Left cardiac atrium (tissue), 4 donors: ENCODE data around the gene CD38. TPM values are rescaled to one million over a fixed set of nuclear protein-coding genes. Genes with fewer than 3 reads are reported as not detected.
"Not testable (repeated sequence)": the region's sequence is repeated elsewhere in the genome, so short reads cannot be mapped to it uniquely, and the experiment has no call there.

Source experiments
- ATAC-seq, 2 donors: fragments of 200-7000 bp; cut with Tn5 transposase; one replicate each; pipeline ENCODE4 v1.9.1; 2020; ENCODE audit warnings: mild to moderate bottlenecking in 2 of 2, moderate library complexity in 2 of 2
- DNase-seq: peaks from one replicate; pipeline ENCODE4 v3.0.0-alpha.2; 2020
- intact Hi-C, 2 donors: fragments of 100-400 bp; cut with DNase I; formaldehyde crosslinking; loops; one replicate each; pipeline versions ENCODE4 v1.14.1 to v1.15.1; 2022 to 2023
- long read RNA-seq: library from polyadenylated mRNA; unstranded; transcript quantifications from one replicate; pipeline ENCODE4 v2.0.0, GENCODE V29; 2021
- total RNA-seq, 2 donors: library from RNA; stranded (reverse); fragmentation: NEBNext Ultra II Directional; extraction: Animal tissue kit (Norgen Biotek cat#: 25700); gene quantifications; one replicate each; pipeline ENCODE4 v1.2.1, GENCODE V29; 2021
- donor health status: DM: no; HTN: yes; CAD: no.
- donor health status: DM: no; HTN: yes; CAD: no; lungs with severe emphysema.
- donor health status: DM: yes; HTN: yes; CAD: no.
- donor health status: Dilated cardiomyopathy.

The CD38 gene
- 1 to 10 TPM; 5.7 to 6.9 TPM for total RNA-seq
- long read RNA-seq, full-length matches to known transcripts: 1 of 2 reads
- long read RNA-seq, partial matches to known transcripts: 0 of 2 reads
- long read RNA-seq, other reads (novel, unspliced or antisense): 1 of 2 reads

DNA sequence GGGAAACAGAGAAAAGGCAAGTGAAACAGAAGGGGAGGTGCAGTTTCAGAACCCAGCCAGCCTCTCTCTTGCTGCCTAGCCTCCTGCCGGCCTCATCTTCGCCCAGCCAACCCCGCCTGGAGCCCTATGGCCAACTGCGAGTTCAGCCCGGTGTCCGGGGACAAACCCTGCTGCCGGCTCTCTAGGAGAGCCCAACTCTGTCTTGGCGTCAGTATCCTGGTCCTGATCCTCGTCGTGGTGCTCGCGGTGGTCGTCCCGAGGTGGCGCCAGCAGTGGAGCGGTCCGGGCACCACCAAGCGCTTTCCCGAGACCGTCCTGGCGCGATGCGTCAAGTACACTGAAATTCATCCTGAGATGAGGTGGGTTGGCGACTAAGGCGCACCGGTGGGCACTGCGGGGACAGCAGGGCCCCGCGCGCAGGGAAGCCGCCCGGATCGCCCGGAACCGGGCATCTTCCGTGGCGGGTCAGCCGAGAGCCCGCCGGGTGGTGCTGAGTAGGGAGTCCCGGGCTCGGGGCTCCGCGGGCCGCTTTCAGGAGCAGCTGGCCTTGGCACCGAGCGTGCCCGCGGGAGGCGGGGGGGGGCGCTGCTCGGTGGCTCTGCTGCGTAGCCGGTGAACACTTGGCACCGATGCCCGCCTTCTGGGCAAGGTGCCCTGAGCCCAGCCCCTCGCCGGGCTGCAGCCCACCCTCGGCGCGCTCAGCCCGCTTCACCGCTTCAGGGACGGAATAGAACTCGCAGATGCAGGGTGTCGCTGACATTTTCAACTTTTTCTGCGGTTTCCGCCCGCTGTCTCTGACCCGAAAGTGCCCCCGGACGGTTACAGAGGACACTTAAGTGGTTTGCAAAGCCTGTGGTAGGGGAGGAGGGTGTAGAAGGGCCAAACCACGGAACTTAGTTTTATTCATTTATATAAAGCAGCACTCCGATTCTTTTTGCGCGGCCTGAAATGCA lies at the start of gene CD38:
Gene CD38, plus strand, starts transcription at position 40 of the 953 bp plus-strand sequence. Its CDS starts 87 bp downstream, at position 127.
- intact Hi-C loops: no loop called here
- DNase-seq: peak; percentile 49

GRCh38 chr4:15729910-15730533 lies 48.1 kb upstream of the CD38 start:
- DNase-seq (no peak), ATAC-seq (peak; percentile 21 to 44)
- intact Hi-C loops: loop anchor here in 1 of 2 donors (5.0 kb wide), 1 partner anchor 227 kb away; no protein-coding TSS in a partner anchor

More for the DNA sequence above, at the start of gene CD38:
- peak; percentile 74 to 79 for ATAC-seq

DNA sequence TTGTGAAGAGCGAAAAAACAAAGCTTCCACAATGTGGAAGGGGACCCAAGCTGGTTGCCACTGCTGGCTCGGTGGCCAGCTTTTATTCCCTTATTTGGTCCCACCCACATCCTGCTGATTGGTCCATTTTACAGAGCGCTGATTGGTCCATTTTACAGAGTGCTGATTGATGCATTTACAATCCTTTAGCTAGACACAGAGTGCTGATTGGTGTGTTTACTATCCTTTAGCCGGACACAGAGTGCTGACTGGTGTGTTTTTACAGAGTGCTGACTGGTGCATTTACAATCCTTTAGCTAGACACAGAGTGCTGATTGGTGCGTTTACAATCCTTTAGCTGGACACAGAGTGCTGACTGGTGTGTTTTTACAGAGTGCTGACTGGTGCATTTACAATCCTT lies 45.1 kb upstream of the CD38 start:
- intact Hi-C loops: loop anchor here in 1 of 2 donors (5.0 kb wide), 1 partner anchor 224 kb away; no protein-coding TSS in a partner anchor
- DNase-seq, ATAC-seq: not testable (repeated sequence)

DNA sequence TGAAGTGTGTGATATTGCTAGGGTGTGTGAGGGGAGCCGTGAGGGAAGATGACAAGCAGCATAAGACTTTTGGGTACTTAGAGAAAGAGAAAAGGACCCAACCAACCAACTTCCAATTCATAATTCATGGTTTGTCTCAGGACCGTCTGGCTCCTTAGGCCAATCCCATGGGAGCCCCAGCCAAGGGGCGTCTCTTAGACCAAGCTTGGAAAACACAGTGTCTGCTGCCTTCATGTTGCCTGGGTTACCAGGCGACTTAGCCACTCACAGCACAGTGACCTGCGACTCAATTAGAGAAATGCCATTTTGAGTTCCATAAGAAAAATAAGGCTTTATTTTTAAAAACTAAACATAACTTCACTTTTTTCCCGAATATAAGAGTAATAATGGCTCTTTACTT lies 42.6 kb upstream of the CD38 start:
- intact Hi-C loops: no loop called here

DNA sequence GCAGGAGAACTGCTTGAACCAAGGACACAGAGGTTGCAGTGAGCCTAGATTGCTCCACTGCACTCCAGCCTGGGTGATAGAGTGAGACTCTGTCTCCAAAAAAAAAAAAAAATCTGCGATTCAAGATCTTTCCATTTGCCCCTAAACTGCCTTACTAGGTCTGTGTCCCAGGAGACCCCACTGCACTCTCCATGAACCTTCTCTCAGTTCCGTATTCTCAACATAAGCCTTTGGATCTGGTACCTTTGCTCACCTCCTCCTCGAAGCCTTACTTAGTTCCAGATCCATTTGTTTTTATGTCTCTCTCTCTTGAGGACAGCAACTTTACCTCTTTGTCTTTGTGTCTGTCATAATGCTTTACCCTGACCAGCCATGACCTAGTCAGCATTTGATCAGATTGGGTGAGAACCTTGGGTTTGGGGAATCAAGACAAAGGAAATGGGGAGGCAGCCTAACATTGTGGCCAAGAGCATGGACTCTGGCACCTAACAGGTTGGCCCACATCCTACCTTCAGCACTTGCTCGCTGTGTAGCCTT lies 41.5 kb upstream of the CD38 start:
- ATAC-seq: no peak
- intact Hi-C loops: no loop called here
- no peak for DNase-seq

More for the DNA sequence above, 42.6 kb upstream of the CD38 start:
- ATAC-seq (peak in 1 of 2 donors; percentile 50), DNase-seq (no peak)

- intact Hi-C loops: no loop called here
- ATAC-seq (no peak), DNase-seq (no peak)
Measured at GRCh38 chr4:15737255-15737654, 40.9 kb upstream of the CD38 start.

- DNase-seq (no peak), ATAC-seq (no peak)
- intact Hi-C loops: no loop called here
Measured at GRCh38 chr4:15738877-15739276, 39.3 kb upstream of the CD38 start.

- intact Hi-C loops: no loop called here
- ATAC-seq (no peak), DNase-seq (no peak)
Measured at GRCh38 chr4:15740764-15741404, 37.2 kb upstream of the CD38 start.

- no peak for ATAC-seq
- intact Hi-C loops: no loop called here
Measured at GRCh38 chr4:15742083-15742582, 36.0 kb upstream of the CD38 start.

GRCh38 chr4:15742637-15743036 lies 35.5 kb upstream of the CD38 start:
- intact Hi-C loops: no loop called here

More at GRCh38 chr4:15742083-15742582, 36.0 kb upstream of the CD38 start:
- no peak for DNase-seq

GRCh38 chr4:15744016-15744545 lies 34.0 kb upstream of the CD38 start:
- intact Hi-C loops: no loop called here
- DNase-seq: no peak
- ATAC-seq: no peak

More at GRCh38 chr4:15742637-15743036, 35.5 kb upstream of the CD38 start:
- DNase-seq (no peak), ATAC-seq (no peak)

DNA sequence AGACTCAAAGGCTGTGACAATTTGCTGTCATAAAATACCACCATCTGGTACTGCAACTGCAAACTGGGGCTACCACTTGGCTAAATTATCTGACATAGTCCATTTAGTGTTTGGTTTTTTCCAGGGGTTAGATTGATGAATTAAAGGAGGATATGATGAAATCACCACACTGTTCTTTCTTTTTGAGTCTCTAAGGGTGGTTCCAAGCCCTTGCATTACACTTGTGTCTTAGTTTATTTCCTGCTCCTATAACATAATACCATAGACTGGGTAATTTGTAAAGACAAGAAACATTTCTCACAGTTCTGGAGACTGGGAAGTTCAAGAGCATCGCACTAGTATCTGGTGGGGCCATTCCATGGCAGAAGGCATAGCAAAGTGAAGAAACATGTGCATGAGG lies 32.0 kb upstream of the CD38 start:
- DNase-seq (no peak), ATAC-seq (no peak)
- intact Hi-C loops: no loop called here

GRCh38 chr4:15749001-15749400 lies 29.1 kb upstream of the CD38 start:
- intact Hi-C loops: no loop called here
- no peak for ATAC-seq

DNA sequence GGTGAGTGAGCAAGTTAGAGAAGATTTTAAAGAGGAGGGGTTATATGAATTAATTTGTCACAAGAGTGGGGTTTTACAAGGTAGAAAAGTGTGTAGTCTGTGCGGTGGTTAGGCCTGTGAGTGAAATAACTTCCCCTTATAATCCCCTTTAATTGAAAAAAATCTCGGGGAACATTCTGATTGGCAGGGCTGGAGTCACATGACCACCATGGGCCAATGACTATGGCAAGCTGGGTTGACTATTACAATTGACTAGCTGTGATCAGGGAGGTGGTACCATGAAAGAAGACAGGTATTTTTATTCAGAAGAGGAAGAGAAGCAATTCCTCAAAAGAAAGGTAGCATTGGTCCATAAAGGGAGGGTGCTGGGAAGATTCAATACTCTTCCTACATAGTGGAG lies 27.0 kb upstream of the CD38 start:
- intact Hi-C loops: no loop called here
- ATAC-seq: no peak
- no peak for DNase-seq

More at GRCh38 chr4:15749001-15749400, 29.1 kb upstream of the CD38 start:
- DNase-seq: no peak

DNA sequence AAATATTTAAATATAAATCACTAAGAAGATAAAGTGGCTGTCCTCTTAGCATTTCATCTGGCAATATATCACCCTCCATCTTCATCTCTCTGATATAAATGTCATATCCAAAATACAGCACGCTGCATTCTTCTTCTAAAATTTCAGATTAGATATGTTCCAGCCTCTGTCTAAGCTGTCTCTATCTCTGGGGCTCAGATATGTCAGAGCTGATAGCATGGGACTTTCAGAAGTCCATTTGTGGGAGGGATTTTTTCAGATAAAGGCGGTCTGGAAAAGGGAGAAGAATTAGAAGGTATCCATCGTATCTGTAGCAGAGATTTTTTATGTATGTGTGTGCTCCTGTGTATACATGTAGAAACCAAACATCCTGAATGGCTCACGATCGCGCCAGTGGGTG lies 25.0 kb upstream of the CD38 start:
- intact Hi-C loops: no loop called here
- DNase-seq (no peak), ATAC-seq (no peak)

- DNase-seq (peak; percentile 72), ATAC-seq (peak; percentile 75 to 92)
- intact Hi-C loops: no loop called here
Measured at GRCh38 chr4:15753786-15754185, 24.3 kb upstream of the CD38 start.

DNA sequence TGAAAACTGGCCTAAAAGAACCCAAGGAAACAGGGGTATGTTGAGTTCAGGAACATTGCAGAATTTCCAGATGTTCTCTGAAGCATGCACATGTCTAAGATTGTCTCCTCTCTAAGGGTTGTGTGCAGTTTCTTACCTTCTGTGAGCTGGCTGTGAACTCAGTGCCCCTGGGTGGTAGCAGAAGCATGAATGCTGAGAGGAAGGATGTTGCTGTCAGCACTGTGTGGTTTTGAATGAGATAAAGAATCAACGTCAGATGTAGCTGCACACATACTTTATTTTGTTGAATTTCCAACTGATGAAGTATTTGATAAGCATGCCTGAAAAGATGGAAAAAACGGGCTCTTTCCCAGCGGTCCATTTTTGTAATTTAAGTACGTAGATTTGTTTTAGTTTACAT lies 23.8 kb upstream of the CD38 start:
- ATAC-seq: peak in 1 of 2 donors; percentile 50
- intact Hi-C loops: no loop called here
- no peak for DNase-seq

DNA sequence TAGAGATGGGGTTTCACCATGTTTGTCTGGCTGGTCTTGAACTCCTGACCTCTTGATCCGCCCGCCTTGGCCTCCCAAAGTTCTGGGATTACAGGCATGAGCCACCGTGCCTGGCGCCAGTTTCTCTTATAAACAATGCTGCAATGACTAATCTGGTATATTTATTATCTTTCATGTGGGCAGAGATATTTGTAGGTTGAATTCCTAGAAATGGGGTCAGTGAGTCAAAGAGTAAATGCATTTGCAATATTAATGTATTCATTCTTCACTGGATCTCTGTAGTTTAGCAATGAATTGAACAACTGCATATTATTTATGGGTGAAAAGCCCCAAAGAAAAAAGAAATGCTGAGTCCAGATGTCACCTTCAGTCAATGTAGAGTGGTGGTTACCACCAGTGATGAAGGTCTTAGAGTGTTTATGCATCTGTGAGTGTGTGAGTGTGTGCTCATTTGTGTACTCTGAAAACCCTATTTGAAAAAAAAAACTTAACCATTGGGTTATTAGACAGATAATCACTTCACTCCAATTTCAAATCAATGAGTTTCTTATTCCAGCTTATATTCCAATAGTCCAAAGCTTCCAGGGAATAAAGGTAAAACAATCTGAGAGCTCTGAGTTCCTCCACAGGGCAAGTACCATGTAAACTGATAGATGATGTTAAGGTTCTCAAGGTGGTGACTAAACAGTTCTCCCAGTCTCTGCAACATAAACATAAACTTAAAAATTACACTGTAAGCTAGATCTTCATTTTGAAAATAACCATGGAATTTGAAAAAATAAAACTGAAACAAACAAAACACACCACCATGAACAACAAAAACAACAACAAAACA lies 22.6 kb upstream of the CD38 start:
- ATAC-seq (no peak), DNase-seq (no peak)
- intact Hi-C loops: no loop called here
